HG02759 (cell line): ENCODE results near the gene KIRREL3.

Experiments used
- ATAC-seq: cut with Tn5 transposase; IDR thresholded peaks from one replicate; pipeline ENCODE4 v1.9.1; 2021; ENCODE audit warnings: mild to moderate bottlenecking, moderate library complexity; ENCODE audit not compliant: unreplicated experiment

KIRREL3 gene

DNA sequence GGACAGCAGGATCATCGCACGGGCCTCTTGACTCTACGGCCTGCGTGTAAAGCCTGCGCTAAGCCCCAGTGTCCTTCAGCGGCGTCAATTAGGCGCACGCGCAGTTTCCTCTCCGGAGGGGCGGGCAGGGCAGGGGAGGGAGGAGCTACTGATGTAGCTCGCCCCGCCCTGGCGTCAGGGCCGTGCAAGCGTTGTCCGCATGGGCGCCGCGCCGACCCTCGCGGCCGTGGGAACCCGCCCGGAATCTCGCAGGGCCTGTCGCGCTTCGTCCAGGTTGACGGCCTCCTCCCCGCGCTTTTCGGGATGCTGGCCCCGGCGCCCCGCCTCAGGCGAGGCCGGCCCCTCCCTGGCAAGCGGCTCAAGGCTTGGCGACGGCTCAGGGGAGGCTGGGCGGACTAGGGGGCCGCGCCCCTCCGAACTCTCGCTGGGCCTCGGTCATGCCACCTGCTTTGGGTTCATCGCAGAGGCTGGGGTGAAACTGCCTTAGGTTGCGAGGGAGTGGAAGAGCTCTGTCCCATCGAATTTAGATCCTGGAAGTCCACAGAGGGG lies 584.0 kb downstream of the KIRREL3 start:
- ATAC-seq, result peak; percentile 95

DNA sequence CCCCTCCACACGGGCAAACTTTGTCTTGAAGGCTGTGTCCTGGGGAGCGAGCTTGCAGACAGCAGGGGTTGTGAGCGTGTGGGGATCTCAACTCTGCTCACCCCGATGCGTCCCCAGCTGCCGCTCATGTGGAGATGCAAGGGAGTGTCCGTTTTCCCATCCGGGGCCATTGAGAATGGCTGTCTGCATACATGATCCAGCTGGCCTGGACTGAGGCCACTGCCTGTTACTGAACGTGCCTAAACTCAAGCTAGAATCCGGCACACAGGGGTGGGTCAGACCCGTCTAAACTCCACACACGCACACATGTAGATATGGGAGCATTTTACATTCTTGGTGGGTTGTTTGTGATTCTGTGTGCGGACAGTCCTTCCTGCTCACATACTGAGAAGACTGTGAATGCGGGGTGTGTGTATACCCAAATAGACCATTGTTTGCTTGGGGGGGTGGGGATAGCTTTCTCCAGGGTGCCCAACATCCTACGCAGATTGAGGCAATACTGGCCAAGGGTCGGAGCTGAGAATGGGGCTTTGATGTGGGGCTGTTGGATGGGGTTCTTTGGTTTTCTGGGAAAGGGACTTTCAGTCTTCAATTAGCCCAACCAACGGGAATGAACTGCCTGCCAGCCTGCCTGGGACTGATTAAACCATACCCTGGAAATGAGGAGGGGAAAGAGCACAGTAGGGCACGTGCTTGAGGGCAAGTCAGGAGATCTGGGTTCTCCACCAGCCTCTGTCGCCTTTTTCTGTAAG lies 584.7 kb downstream of the KIRREL3 start:
- no peak for ATAC-seq

DNA sequence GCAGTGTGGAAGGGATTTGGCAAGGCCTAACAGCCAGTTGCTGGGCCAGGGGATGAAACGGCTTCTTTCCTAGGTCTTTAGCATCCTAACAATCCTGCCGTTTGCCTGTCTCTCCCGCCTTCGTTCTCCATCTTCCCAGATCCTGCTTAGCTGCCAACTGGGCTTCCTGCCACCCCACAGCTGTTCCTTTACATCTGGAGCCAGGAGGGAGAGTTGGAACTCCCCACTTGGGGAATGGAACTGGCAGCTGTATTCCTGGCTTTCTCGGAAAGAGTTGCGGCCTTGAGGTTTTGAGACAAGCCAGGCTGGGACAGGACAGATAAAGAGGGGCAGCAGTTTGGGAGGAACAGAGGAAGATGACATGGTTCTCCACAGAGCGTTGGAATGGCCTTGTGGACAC lies 585.4 kb downstream of the KIRREL3 start:
- no peak for ATAC-seq

DNA sequence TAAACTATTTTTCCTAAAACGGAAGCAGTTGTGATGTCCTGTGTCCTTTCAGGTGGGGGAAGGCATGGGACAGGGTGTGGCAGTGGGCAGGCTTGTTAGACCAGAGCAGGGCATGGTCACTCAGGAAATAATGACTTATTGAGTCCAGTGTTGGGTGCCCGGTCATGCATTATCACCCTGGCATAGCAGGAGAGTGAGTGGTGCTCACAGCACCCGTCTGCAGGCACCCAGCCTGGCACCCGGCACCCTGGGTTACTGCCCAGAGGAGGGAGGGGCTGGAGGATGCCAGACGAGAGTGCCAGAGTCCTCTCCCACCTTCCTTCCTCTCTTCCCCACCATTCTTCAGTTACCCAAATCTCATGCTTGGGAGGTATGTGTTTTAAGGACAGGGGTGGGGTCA lies 586.0 kb downstream of the KIRREL3 start:
- no peak for ATAC-seq

DNA sequence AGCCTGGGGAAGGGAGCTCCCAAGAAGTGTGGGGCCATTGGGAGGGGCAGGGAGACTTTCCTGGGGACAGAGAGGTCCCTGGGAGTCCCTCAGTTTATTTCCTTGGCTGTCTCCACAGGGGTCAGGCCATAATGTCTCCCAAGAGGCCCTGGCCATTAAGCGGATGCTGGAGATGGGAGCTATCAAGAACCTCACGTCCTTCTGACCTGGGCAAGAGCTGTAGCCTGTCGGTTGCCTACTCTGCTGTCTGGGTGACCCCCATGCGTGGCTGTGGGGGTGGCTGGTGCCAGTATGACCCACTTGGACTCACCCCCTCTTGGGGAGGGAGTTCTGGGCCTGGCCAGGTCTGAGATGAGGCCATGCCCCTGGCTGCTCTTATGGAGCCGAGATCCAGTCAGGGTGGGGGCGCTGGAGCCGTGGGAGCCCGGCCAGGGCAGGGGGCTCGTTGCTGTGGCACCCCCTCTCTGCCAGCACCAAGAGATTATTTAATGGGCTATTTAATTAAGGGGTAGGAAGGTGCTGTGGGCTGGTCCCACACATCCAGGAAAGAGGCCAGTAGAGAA lies 586.6 kb downstream of the KIRREL3 start:
- no peak for ATAC-seq

DNA sequence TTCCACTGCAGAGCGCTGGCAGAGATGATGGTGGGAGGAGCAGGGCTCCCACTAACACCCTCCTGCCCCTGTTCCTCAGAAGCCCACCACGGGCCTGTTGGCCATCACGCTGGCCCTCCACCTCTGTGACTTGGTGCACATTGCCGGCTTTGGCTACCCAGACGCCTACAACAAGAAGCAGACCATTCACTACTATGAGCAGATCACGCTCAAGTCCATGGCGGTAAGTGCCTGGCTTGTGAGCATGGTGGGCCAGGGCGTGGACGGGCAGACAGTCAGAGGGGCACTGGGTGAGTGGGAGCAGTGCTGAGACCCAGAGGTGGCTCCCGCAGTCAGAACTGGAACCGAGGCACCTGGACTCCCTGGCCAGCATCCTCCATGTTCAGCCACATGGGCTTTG lies 587.1 kb downstream of the KIRREL3 start:
- ATAC-seq, result no peak

DNA sequence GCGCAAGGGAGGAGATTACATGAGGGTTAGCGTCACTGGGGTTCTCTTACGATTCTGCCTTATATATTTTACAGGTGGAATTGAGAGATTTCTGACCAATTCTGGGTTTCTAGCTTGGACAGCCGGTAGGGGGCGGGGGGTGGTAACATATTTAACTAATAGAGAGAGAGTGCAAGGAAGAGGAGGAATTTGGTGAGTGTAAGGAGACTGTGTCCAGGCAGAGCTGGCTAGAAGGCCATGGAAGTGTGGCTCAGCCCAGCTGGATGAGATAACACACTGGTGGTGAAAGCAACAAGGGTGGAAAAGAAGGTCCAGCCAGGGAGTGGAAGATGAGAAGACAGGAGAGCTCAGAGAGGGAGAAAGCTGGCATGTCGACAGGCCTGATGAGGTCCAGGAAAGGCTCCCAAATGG lies 588.6 kb downstream of the KIRREL3 start:
- no peak for ATAC-seq

DNA sequence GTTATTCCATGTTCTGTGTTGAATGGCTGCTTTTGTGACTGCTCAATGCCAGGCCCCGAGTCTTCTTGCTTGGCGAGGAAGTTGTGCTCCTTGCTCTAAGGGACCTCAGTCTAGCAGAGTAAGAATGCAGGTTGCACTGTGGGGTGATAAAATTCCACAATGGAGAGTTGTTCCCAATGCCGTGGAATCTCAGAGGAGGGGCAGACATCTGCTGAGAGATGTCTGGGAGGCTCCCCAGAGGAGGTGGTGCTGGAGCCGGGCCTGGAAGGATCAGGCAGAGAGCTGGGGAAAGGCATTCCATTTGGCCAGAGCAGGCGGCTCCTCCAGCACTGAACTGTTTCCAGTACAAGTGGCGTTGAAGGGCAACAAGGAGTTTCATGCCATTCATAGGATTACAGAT lies 589.9 kb downstream of the KIRREL3 start:
- ATAC-seq, result no peak

DNA sequence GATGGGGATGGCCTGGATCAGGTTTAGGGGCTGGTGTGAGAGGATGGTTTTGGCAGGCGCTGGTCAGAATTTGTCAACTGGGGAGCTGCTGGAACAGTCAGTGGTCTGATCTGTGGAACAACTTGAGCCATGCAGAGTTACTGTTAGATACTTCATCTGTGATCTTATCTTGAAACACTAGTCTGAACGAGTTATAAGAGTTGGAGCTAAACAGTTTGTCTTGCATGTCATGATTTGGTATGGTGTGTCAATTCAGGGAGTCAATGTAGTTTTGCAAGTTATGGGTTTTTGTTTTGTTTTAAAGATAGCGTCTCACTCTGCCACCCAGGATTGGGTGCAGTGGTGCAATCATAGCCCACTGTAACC lies 591.0 kb downstream of the KIRREL3 start:
- ATAC-seq, result no peak

DNA sequence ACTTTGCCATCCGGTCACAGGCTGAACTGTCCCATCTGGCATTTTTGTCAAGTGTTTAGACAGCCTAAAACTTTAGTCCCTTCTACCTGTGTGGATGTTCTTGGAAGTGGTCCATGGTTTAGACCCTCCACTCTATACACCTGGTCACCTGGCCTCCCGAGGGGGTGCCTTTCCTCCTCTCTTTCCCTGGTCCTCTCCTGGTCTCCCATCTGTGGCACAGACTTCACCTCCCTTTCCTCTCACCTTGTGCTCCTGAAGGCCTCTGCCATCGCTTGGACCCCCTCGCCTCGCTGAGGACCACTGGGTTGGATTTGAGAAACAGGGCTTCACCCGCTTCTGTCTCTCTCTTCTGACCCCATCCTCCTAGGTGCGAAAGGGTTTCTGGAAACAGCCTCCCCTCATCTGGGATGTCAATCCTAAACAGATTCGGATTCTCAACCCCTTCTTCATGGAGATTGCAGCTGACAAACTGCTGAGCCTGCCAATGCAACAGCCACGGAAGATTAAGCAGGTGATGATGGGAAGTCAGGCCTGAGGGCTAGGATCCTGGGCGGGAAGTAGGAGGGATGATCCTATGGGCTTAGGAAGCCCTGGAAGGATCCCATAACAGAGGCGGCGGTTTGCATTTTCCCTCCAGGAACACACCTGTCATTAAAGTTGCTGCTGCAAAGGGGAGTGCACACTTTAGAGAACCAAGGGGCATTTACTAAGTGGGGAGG lies 591.5 kb downstream of the KIRREL3 start:
- ATAC-seq, result no peak

DNA sequence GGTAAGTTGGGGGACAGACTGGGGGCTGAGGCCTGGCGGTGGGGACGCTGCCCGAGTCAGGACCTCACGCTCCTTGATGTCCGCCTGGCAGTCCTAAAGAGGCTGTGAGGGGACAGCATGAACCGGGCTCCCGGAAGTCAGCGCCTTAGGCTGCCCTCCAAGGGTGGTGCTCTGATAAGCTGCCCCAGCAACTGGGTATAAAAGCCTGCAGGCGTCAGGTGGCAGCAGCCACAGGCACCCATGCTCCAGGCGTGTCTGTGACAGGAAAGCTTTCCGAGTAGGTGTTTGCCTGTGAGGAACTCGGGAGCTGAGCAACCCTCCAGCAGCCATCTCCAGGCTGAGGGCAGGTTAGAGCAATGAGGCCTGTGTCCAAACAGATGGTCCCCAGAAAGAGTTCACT lies 592.1 kb downstream of the KIRREL3 start:
- ATAC-seq, result no peak

DNA sequence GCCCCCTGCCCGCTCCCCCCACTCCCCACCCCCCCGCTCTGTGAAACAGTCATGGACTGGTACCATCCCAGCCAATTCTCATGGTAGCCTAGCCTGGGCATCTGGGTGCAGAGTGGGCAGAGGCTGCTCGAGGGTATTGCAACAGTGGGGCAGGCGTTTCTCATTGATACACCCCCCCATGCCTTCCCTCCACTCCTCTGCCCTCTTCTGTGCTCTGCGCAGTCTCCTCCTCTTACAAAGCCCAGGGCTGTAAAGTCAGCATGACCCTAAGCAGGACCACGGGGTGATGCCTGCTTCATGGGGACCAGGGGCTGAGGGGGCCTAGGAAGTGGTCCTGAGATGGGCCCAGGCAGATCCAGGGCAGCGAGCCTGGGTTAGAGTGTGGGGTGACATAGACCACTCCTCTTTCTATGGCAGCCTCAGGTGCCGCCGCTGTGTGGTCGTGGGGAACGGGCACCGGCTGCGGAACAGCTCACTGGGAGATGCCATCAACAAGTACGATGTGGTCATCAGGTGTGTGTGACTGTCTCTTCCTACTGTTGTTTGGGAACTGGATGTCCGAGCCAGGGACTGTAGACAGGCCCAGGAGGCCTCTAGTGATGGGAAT lies 592.8 kb downstream of the KIRREL3 start:
- ATAC-seq, result no peak

DNA sequence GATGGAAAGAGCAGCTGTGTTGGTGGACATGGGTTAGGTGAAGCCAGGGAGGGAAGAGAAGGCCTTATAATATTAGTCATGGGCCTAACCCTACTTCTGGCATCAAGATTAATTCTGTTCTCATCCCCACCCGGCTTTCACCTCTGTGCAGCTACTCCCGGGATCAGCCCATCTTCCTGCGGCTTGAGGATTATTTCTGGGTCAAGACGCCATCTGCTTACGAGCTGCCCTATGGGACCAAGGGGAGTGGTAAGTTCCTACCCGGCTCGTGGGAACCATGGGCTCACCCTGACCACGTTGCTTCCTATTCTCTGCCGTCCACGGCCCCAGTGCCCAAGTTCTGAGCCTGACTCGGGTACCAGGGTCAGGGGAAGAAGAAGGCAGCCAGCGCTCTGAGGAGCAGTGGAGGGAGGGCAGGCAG lies 593.5 kb downstream of the KIRREL3 start:
- no peak for ATAC-seq

DNA sequence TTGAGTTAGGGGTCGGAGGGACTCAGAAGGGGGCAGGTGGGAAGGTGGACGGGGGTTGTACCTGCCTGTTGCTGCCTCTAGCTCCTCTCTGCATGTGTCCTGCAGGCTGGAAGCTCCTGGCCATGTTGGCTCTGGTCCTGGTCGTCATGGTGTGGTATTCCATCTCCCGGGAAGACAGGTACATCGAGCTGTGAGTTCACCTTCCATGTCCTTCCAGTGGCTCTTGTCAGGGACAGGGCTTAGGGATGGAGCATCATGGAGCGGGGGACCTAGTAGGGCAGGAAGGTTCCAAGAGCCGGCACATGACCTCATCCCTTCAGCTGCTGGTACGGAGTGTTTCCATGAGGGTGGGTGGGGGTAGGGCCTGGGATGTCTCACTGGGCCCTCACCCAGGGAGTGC lies 594.2 kb downstream of the KIRREL3 start:
- ATAC-seq, result no peak

DNA sequence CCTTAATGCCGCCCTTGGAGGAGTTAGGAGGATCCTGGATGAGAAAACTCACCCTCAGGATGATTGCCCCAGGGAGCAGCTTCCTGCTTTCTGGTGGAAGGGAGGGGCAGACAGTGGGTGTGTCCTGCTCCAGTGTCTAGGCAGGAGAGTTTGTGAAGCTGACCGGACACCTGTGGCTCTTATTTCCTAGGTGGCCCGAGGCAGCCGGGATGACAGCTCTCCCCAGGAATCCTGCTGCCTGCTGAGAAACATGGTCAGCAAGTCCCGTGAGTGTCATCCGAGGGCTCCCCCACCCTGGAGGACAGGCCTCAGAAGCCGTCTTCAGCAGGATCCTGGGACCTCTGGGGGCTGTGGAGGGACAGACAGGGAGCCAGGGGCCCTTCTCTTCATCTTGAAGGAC lies 594.7 kb downstream of the KIRREL3 start:
- ATAC-seq, result no peak

DNA sequence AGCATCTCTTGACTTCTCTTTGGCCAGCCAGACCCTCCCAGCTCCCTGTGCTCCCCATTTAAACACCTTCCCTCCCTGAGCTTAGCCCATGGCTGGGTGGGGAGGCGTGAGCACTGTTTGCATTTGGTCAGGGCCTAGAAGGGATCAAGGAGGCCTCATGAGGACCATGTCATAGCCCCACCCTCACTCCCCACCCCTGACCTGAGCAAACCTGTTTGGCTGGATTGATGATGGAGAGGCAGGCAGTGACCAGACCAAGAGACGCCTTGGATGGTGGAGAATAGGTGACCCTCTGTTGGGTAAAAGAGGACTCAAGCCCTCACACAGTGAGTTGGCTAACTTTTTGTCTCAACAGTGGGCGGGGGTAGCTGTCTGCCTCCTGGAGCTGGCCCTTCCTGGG lies 595.2 kb downstream of the KIRREL3 start:
- no peak for ATAC-seq

DNA sequence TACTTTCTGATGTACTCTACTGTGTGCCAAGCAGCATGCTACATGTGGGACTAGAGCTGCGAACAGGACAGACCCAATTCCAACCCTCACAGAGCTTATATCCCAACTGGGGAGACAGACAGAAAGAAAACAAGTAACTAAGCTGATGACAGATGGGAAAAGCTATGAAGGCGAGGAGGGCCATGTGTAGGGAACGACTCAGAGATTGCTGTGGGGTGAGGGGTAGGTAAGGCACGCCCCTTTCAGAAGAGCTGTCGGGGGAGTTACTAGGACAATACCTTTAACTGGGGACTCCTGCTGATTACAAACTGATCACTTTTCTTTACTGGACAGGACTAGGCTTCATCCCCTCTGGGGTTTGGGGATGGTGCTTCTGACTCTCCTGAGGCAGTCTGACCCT lies 596.2 kb downstream of the KIRREL3 start:
- no peak for ATAC-seq

DNA sequence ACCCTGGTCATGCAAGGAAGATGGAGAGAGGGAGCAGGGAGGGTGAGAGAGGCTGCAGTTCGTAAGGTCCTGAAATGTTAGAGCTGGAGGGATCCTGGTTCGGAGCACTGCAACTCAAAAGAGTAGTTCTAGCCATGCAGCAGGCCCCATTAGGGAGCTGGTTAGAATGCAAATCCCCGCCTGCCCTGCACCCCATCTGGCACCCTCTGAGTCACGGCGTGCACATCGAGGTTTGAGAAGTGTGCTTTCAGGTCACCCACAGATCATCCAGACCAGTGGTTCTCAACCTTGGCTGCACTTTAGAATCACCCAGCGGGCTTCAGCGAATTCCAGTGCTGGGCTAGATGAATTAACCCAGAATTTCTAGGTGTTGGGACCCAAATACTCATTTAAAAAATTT lies 596.9 kb downstream of the KIRREL3 start:
- ATAC-seq, result peak; percentile 96

DNA sequence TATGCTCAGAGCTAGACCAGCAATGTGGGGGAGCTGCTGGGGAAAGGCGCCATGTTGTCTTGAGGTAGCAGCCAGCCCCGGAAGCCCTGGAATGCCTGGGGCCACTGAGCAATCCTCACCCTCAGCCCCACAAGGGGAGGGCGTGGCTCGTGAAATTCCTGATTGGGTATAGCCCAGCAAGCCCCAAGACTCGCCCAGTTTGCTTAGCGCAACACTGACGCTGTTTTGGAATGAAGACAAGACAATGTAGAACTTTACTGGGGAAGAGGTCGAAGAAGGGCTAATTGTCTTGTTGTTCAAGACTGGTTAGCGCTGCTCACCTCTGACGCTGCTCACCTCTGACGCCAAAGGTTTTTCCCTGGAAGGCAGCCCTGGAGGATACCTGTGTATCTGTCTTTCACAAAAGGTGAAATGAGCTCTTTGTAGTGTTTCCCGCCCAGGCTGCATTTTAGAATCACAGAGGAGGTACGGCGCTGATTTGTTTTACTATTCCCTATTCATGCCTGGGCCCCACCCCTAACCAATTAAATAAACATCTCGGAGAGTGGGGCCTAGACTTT lies 597.5 kb downstream of the KIRREL3 start:
- no peak for ATAC-seq

DNA sequence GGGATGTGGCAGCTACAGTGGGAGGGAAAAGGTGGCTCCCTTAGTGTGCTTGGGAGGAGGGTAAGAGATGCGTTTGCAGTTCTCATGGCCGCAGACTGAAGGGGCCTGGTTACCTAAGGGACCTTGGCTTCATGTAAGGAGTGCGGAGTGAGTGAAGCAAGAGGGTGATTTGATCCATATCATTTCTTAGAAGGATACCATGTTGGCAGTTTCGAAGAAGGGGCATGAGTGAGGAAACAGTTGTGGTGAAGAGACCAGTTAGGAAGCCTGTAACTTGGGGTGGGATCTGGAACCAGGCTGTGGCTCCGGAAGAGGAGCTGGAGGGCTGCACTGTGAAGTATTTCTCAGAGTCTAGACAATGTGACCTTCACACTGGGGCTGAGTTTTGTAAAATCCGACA lies 600.1 kb downstream of the KIRREL3 start:
- ATAC-seq, result no peak

DNA sequence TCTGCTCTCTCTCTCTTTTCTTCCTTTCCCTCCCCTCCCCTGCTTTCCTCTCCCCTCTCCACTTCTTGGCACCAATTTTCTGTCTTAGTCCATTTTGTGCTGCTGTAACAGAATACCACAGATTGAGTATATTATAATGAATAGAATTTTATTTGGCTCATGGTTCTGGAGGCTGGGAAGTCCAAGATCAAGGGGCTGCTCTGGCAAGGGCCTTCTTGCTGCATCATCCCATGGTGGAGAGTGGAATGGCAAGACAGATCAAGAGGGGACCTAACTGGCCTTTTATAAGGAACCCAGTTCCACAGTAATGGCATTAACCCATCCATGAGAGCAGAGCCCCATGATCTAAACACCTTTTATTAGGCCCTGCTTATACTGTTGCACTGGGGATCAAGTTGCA lies 600.6 kb downstream of the KIRREL3 start:
- no peak for ATAC-seq
